HCT116 (cell line): ENCODE results near the gene RIOX2. TPM values are rescaled to one million over a fixed set of nuclear protein-coding genes. Genes with fewer than 3 reads are reported as not detected.

Experiments used
- ATAC-seq: fragments of 200-7000 bp; cut with Tn5 transposase; 2 replicates; pipeline ENCODE4 v1.9.1; 2020; ENCODE audit warnings: mild to moderate bottlenecking, moderate library complexity
- Bru-seq: library from RNA; stranded (reverse); fragments of 400-500 nt; gene quantifications from one replicate; lab custom pipeline; 2021; lab: Mats Ljungman, UMichigan
- BruChase-seq, 2 experiments: library from RNA; stranded (reverse); fragments of 400-500 nt; gene quantifications; one replicate each; lab custom pipeline; 2021; lab: Mats Ljungman, UMichigan
- BruUV-seq: library from RNA; stranded (reverse); fragments of 400-500 nt; replicated peaks from 2 replicates; lab custom pipeline; 2021; lab: Mats Ljungman, UMichigan
- CTCF ChIA-PET: fragments of 300-600 bp; sonication (Branson Sonifier 250); formaldehyde crosslinking; loops from one replicate; lab custom pipeline; 2021; ENCODE audit warnings: antibody characterized with exemption; lab: Charles Lee
- POLR2A ChIA-PET: fragments of 300-600, 350-600 bp; sonication (Branson Sonifier 250); formaldehyde crosslinking; loops from one replicate; lab custom pipeline; 2021; ENCODE audit warnings: antibody characterized with exemption; lab: Charles Lee
- RAD21 ChIA-PET, 2 experiments: fragments of 300-600 bp; sonication (Branson Sonifier 250); formaldehyde crosslinking; loops; one replicate each; lab custom pipeline; 2023; ENCODE audit warnings: low total read pairs in 2 of 2; ENCODE audit not compliant: uncharacterized antibody in 2 of 2, unreplicated experiment in 2 of 2, low non-redundant PET in 1 of 2; lab: Charles Lee
- DNase-seq: peaks from one replicate; pipeline ENCODE4 v3.0.0-alpha.2; 2010; ENCODE audit warnings: low read depth, low spot score
- H2AFZ ChIP-seq: fragments of 200-600 bp; shearing (Covaris generic), sonication (generic); 2 replicates; pipeline ENCODE4 v1.6.1; 2017; ENCODE audit warnings: low read depth, mixed run types, mixed read lengths, antibody characterized with exemption, low read length; ENCODE audit not compliant: poor library complexity, severe bottlenecking
- H3K27ac ChIP-seq: 2 replicates; pipeline ENCODE4 v1.5.1; 2012; ENCODE audit warnings: low read depth, low read length
- H3K27me3 ChIP-seq: fragments of 200-600 bp; sonication (generic); 2 replicates; pipeline ENCODE4 v1.6.1; 2016; ENCODE audit warnings: mixed run types, low read length, mixed read lengths; ENCODE audit not compliant: insufficient read depth
- H3K36me3 ChIP-seq, 2 experiments: fragments of 200-500 bp in 1 of 2; fragments of 200-600 bp in 1 of 2; sonication (Bioruptor generic) in 1 of 2; sonication (generic) in 1 of 2; 2 replicates each; pipeline versions ENCODE4 v1.5.1 to v1.6.1; 2014 to 2016; ENCODE audit warnings: low read length in 2 of 2, inconsistent platforms in 1 of 2, mixed read lengths in 1 of 2, mixed run types in 1 of 2; ENCODE audit not compliant: insufficient read depth in 2 of 2, control insufficient read depth in 1 of 2
- H3K4me1 ChIP-seq, 2 experiments: fragments of 200-600 bp in 1 of 2; sonication (generic) in 1 of 2; 2 replicates each; pipeline versions ENCODE4 v1.5.1 to v1.6.1; 2012 to 2017; ENCODE audit warnings: low read length in 2 of 2, inconsistent platforms in 1 of 2, mild to moderate bottlenecking in 1 of 2, mixed read lengths in 1 of 2, mixed run types in 1 of 2, moderate library complexity in 1 of 2; ENCODE audit not compliant: insufficient read depth in 2 of 2, control insufficient read depth in 1 of 2
- H3K4me2 ChIP-seq: fragments of 200-600 bp; sonication (generic); 2 replicates; pipeline ENCODE4 v1.6.1; 2017; ENCODE audit warnings: mixed run types, low read length, mixed read lengths
- H3K4me3 ChIP-seq, 2 experiments: fragments of 200-600 bp in 1 of 2; sonication (generic) in 1 of 2; replicated peaks in 1 of 2; 2 replicates each; pipeline ENCODE4 v1.5.1; 2011 to 2016; ENCODE audit warnings: low read length in 2 of 2, control low read depth in 1 of 2, low read depth in 1 of 2, mild to moderate bottlenecking in 1 of 2, mixed read lengths in 1 of 2, mixed run types in 1 of 2
- H3K79me2 ChIP-seq: fragments of 200-600 bp; sonication (generic); 2 replicates; pipeline ENCODE4 v1.6.1; 2017; ENCODE audit warnings: mild to moderate bottlenecking, mixed run types, low read length, moderate library complexity, mixed read lengths; ENCODE audit not compliant: insufficient read depth
- H3K9ac ChIP-seq: fragments of 200-600 bp; sonication (generic); 2 replicates; pipeline ENCODE4 v1.6.1; 2016; ENCODE audit warnings: low read length, mixed read lengths
- H3K9me2 ChIP-seq: fragments of 200-600 bp; sonication (generic), shearing (Covaris generic); 2 replicates; pipeline ENCODE4 v1.6.1; 2017; ENCODE audit warnings: mixed run types, mild to moderate bottlenecking, moderate library complexity; ENCODE audit not compliant: insufficient read depth
- H3K9me3 ChIP-seq, 2 experiments: fragments of 200-500 bp in 1 of 2; fragments of 200-600 bp in 1 of 2; sonication (Bioruptor generic) in 1 of 2; sonication (generic) in 1 of 2; 2 replicates each; pipeline ENCODE4 v1.6.1; 2014 to 2017; ENCODE audit warnings: low read length in 2 of 2, mixed read lengths in 2 of 2, inconsistent platforms in 1 of 2, low read depth in 1 of 2, mild to moderate bottlenecking in 1 of 2, mixed run types in 1 of 2, moderate library complexity in 1 of 2; ENCODE audit not compliant: control insufficient read depth in 1 of 2, insufficient read depth in 1 of 2
- H4K20me1 ChIP-seq: fragments of 200-600 bp; sonication (generic), shearing (Covaris generic); 2 replicates; pipeline ENCODE4 v1.6.1; 2017; ENCODE audit warnings: mixed run types, mild to moderate bottlenecking, moderate library complexity; ENCODE audit not compliant: insufficient read depth
- ATF3 ChIP-seq: IDR thresholded peaks from 2 replicates; pipeline ENCODE4 v1.6.1; 2012
- CBX3 ChIP-seq: IDR thresholded peaks from 2 replicates; pipeline ENCODE4 v1.6.1; 2012; ENCODE audit warnings: low read depth
- EGR1 ChIP-seq: IDR thresholded peaks from 2 replicates; pipeline ENCODE4 v1.6.1; 2012; ENCODE audit warnings: low read depth
- ELF1 ChIP-seq: IDR thresholded peaks from 2 replicates; pipeline ENCODE4 v1.6.1; 2012; ENCODE audit warnings: low read depth, borderline replicate concordance
- EZH2 ChIP-seq: fragments of 200-600 bp; sonication (generic); IDR thresholded peaks from 2 replicates; pipeline ENCODE4 v1.6.1; 2017; ENCODE audit warnings: antibody characterized with exemption, mixed run types
- EZH2phosphoT487 ChIP-seq: fragments of 200-600 bp; IDR thresholded peaks from 2 replicates; pipeline ENCODE4 v1.6.1; 2018; ENCODE audit warnings: antibody characterized with exemption, borderline replicate concordance
- FOSL1 ChIP-seq: IDR thresholded peaks from 2 replicates; pipeline ENCODE4 v1.6.1; 2012; ENCODE audit warnings: low read depth
- POLR2A ChIP-seq: IDR thresholded peaks from 2 replicates; pipeline ENCODE4 v1.7.0; 2011; ENCODE audit warnings: borderline replicate concordance; ENCODE audit not compliant: insufficient read depth, insufficient read length; ENCODE audit errors: extremely low read depth
- POLR2AphosphoS5 ChIP-seq: IDR thresholded peaks from 2 replicates; pipeline ENCODE4 v1.6.1; 2011; ENCODE audit warnings: mild to moderate bottlenecking, low read depth, low read length, moderate library complexity
- RAD21 ChIP-seq: IDR thresholded peaks from 2 replicates; pipeline ENCODE4 v1.6.1; 2012; ENCODE audit warnings: low read depth, mild to moderate bottlenecking
- SIN3A ChIP-seq: IDR thresholded peaks from 2 replicates; pipeline ENCODE4 v1.6.1; 2012; ENCODE audit warnings: low read depth
- SP1 ChIP-seq: IDR thresholded peaks from 2 replicates; pipeline ENCODE4 v1.6.1; 2012; ENCODE audit warnings: low read depth
- SRF ChIP-seq: IDR thresholded peaks from 2 replicates; pipeline ENCODE4 v1.6.1; 2012; ENCODE audit warnings: low read depth
- TCF7L2 ChIP-seq: IDR thresholded peaks from 2 replicates; pipeline ENCODE4 v1.7.0; 2011; ENCODE audit warnings: borderline replicate concordance, inconsistent platforms; ENCODE audit not compliant: insufficient read depth, insufficient read length; ENCODE audit errors: extremely low read depth
- YY1 ChIP-seq: IDR thresholded peaks from 2 replicates; pipeline ENCODE4 v1.6.1; 2011; ENCODE audit warnings: low read length, low read depth, moderate library complexity, mild to moderate bottlenecking; ENCODE audit not compliant: insufficient replicate concordance; ENCODE audit errors: extremely low read depth
- ZFX ChIP-seq: fragments of 450-650 bp; IDR thresholded peaks from 2 replicates; pipeline ENCODE4 v1.6.1; 2017
- ZNF274 ChIP-seq: fragments of 200-500 bp; sonication (Bioruptor generic); IDR thresholded peaks from 2 replicates; pipeline ENCODE4 v1.6.1; 2014; ENCODE audit warnings: mild to moderate bottlenecking, low read depth, low read length, inconsistent platforms
- intact Hi-C: fragments of 100-400 bp; cut with micrococcal nuclease; formaldehyde crosslinking; loops from 2 replicates; pipeline ENCODE4 v1.10.0; 2022
- long read RNA-seq: library from polyadenylated mRNA; unstranded; transcript quantifications from one replicate; pipeline ENCODE4 v2.0.0, GENCODE V29; 2021; ENCODE audit not compliant: unreplicated experiment
- polyA plus RNA-seq: library from polyadenylated mRNA; unstranded; fragments of >200 nt; gene quantifications from 2 replicates; pipeline ENCODE4 v1.2.1, GENCODE V29; 2012; ENCODE audit warnings: missing spikeins
- total RNA-seq: library from RNA; stranded (reverse); gene quantifications from one replicate; pipeline ENCODE4 v1.2.1, GENCODE V29; 2021; ENCODE audit not compliant: unreplicated experiment
- TF ChIP-seq, protein P1 (sequence below): IDR thresholded peaks from 2 replicates; pipeline ENCODE4 v1.6.1; 2012

Gene RIOX2
- total RNA-seq, result 39.1 TPM
- 14.5 and 18.5 TPM in 2 replicates for polyA plus RNA-seq
- Bru-seq, nascent RNA, result percentile 89 among the genes with signal in this experiment
- percentile 84 among the genes with signal in this experiment for BruChase-seq, experiment 1, labeled RNA remaining after a 6-hour chase
- BruChase-seq, experiment 2, labeled RNA remaining after a 2-hour chase, result percentile 86 among the genes with signal in this experiment
- long read RNA-seq, transcript RIOX2-203 (10 exons, 2,341 nt), result major isoform, 58 of 93 reads
- long read RNA-seq, partial matches to known transcripts, result 13 of 93 reads
- long read RNA-seq, other reads (novel, unspliced or antisense), result 21 of 93 reads

GRCh38 chr3:97971679-97972567 is at the start of gene RIOX2:
Gene RIOX2, minus strand, starts transcription at chr3:97972431. Its CDS starts 4,838 bp downstream, at chr3:97967593.
- Histone ChIP-seq H3K9me3 (no peaks in the 10 kb centered on the region), H3K9me2 (no peaks in the 10 kb centered on the region), H3K4me1 (peaks cover 6 to 19% of the 10 kb centered on the region in 2 experiments), H3K4me3 (peak within 1 kb of the TSS; percentile 64 to 75), H3K36me3 (peaks cover 3 to 9% of the 10 kb centered on the region in 2 experiments; a peak in 3 of 4 replicates), H3K4me2 (peak within 1 kb of the TSS; percentile 75), H3K79me2 (peaks cover 49% of the 10 kb centered on the region), H3K27ac (peak within 1 kb of the TSS; percentile 64), H3K9ac (peak within 1 kb of the TSS; percentile 81), H3K27me3 (no peaks in the 10 kb centered on the region), H4K20me1 (no peaks in the 10 kb centered on the region), H2AFZ (no peak within 1 kb of the TSS)
- DNase-seq (peak; percentile 32), ATAC-seq (peak; percentile 95)
- ChIA-PET CTCF (no interaction called here), RAD21 (no interaction called here), POLR2A (interaction anchor here (0.9 kb wide), 1 partner anchor 13 kb away, joined by 3 read pairs; no protein-coding TSS in a partner anchor)
- intact Hi-C loops, result loop anchor here (5.0 kb wide), 1 partner anchor 150 kb away; the partner anchor contains the start of gene CRYBG3
- BruUV-seq, result TSS peak; percentile 51
- peak; percentile 19 for TF ChIP-seq SIN3A
- TF ChIP-seq POLR2AphosphoS5, result peak; percentile 80
- no peak for TF ChIP-seq SP1
- no peak for TF ChIP-seq SRF
- no peak for TF ChIP-seq ELF1
- TF ChIP-seq ZFX, result peak; percentile 87
- no peak for TF ChIP-seq FOSL1
- no peak for TF ChIP-seq EZH2
- no peak for TF ChIP-seq EZH2phosphoT487
- no peak for TF ChIP-seq ZNF274
- peak; percentile 8 for TF ChIP-seq YY1
- TF ChIP-seq EGR1, result no peak
- TF ChIP-seq, protein P1, sequence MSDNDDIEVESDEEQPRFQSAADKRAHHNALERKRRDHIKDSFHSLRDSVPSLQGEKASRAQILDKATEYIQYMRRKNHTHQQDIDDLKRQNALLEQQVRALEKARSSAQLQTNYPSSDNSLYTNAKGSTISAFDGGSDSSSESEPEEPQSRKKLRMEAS, result peak; percentile 94
- TF ChIP-seq TCF7L2, result no peak
- TF ChIP-seq ATF3, result no peak
- no peak; the same call in 1 of the 2 replicates for TF ChIP-seq CBX3
- TF ChIP-seq RAD21, result no peak
- TF ChIP-seq POLR2A, result peak; percentile 77
